Mucosa of rectum (tissue), 2 donors: ENCODE measurements around the gene SPC25.
A peak's percentile ranks its signal among the peaks of the same experiment; 100 is the strongest.

ENCODE experiments used
- H3K27ac ChIP-seq, 2 donors: one replicate each; pipeline ENCODE4 v1.7.0; 2013; ENCODE audit warnings: inconsistent platforms in 2 of 2, low read depth in 2 of 2, low read length in 2 of 2
- H3K27me3 ChIP-seq, 2 donors: one replicate each; pipeline ENCODE4 v1.7.0; 2013; ENCODE audit warnings: low read length in 2 of 2; ENCODE audit not compliant: control insufficient read depth in 2 of 2, insufficient read depth in 2 of 2
- H3K36me3 ChIP-seq, 2 donors: one replicate each; pipeline ENCODE4 v1.7.0; 2013; ENCODE audit warnings: low read length in 2 of 2; ENCODE audit not compliant: control insufficient read depth in 2 of 2, insufficient read depth in 2 of 2
- H3K4me1 ChIP-seq, 2 donors: one replicate each; pipeline ENCODE4 v1.7.0; 2013; ENCODE audit warnings: low read length in 2 of 2, mild to moderate bottlenecking in 1 of 2; ENCODE audit not compliant: control insufficient read depth in 2 of 2, insufficient read depth in 2 of 2
- H3K4me3 ChIP-seq, 2 donors: one replicate each; pipeline ENCODE4 v1.7.0; 2013; ENCODE audit warnings: low read length in 2 of 2
- H3K9ac ChIP-seq, 2 donors: one replicate each; pipeline ENCODE4 v1.7.0; 2013; ENCODE audit warnings: low read length in 2 of 2, low read depth in 1 of 2, mild to moderate bottlenecking in 1 of 2
- H3K9me3 ChIP-seq, 2 donors: one replicate each; pipeline ENCODE4 v1.7.0; 2013; ENCODE audit warnings: low read length in 2 of 2; ENCODE audit not compliant: control insufficient read depth in 2 of 2
- donor health status: healthy.
- donor health status: Normal muscosa, but diverticular disease.

Gene SPC25

DNA sequence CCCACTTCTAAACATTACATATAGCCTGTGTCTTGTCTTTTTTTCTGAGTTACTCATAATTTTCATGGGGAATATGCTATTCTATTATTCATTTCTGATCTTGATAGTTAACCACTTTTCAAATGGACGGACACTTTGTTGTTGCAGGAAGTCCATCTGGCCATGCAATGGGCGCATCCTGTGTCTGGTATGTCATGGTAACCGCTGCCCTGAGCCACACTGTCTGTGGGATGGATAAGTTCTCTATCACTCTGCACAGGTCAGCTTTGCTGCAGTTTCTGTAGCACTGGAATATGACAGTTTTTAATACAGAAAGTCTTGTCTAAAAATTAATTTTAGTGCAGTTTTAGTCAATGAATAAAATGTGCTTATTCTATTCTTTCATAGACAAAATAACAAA lies 14.1 kb upstream of the SPC25 start:
- Histone ChIP-seq H3K27me3 (no peaks in the 10 kb centered on the region), H3K4me1 (no peaks in the 10 kb centered on the region), H3K36me3 (no peaks in the 10 kb centered on the region), H3K27ac (no peak overlapping the region), H3K9me3 (no peaks in the 10 kb centered on the region), H3K4me3 (no peak overlapping the region), H3K9ac (no peak overlapping the region)

DNA sequence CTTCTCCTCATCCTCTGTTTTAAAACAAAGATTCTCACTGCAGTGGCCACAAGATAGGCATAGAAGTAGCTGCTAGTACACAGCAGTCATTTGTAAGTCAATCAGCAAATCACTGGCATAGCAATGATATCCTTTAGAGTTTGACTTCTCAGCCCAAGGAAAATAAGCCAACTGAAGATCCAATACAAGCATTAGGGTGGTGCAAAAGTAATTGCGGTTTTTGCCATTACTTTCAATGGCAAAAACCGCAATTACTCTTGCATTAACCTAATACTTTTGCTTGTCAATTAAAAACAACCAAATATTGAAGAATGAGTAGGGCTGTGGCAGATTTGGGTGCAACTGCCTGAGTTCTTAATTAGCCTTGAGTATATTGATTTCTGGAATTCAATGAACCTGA lies 13.7 kb upstream of the SPC25 start:
- H3K27ac ChIP-seq: no peak overlapping the region

DNA sequence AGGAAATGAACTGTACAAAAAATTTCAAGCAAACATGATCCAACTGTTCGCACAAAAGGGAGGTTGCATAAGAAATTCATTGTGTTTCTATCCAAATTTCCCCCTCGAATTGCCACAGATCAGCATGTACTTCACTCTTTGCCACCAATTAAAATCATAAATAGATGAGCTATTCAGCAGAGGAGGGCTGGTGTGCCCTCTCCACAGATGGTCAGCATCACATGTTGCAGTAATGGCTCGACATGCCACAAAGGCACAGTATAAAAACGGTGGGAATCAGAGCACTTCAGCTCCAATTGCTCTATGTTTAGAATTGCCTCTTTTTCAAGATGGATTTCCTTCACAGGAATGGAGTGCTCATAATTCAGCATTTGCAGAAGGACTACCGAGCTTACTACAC lies 10.8 kb upstream of the SPC25 start, which contains the start of gene G6PC2:
TSS of gene G6PC2 (plus strand) at position 289 of the 400 bp plus-strand sequence. CDS start at position 330, 41 bp downstream.
- no peak within 1 kb of the TSS for H3K27ac ChIP-seq
- H3K36me3 ChIP-seq: no peaks in the 10 kb centered on the region
- H3K4me1 ChIP-seq: no peaks in the 10 kb centered on the region
- H3K9me3 ChIP-seq: no peaks in the 10 kb centered on the region
- H3K27me3 ChIP-seq: no peaks in the 10 kb centered on the region
- no peak within 1 kb of the TSS for H3K4me3 ChIP-seq
- H3K9ac ChIP-seq: no peak within 1 kb of the TSS

More for the DNA sequence above, 13.7 kb upstream of the SPC25 start:
- H3K4me3 ChIP-seq: no peak overlapping the region
- no peaks in the 10 kb centered on the region for H3K27me3 ChIP-seq
- H3K4me1 ChIP-seq: no peaks in the 10 kb centered on the region
- H3K9ac ChIP-seq: no peak overlapping the region
- no peaks in the 10 kb centered on the region for H3K36me3 ChIP-seq
- H3K9me3 ChIP-seq: no peaks in the 10 kb centered on the region

DNA sequence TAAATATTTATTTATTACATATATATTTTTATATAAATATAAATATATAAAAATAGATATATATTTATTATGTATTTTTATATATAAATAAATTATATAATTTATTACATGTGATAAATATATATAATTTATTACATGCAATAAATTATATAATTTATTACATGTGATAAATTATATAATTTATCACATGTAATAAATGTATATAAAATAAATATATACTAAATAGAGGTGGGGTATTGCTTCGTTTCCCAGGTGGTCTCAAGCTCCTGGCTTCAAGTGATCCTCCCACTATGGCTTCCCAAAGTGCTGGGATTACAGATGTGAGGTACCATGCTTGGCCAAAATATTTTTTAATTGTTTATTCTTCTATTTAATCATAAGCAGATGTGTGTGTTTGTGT lies 7.2 kb upstream of the SPC25 start:
- no peaks in the 10 kb centered on the region for H3K4me1 ChIP-seq
- H3K36me3 ChIP-seq: no peaks in the 10 kb centered on the region

DNA sequence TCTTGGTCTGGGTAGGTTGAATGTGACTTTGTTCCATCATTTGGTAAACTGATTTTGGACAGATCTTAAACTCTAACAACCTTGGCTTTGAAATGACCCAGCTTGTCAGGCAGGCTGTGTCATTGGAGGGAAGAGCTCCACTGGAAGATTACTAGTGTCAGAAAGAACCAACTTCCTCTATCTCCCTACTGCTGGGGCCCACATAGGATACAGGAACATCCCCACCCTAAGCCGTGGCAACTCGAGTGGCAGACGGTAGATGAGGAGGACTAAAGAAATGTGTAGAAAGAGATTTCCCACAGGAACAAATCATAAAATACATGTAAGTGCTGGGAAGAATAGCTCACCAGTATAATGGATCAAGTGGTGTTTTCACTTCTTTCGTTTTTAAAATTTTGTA lies 6.6 kb upstream of the SPC25 start:
- Histone ChIP-seq H3K27ac (no peak overlapping the region), H3K27me3 (no peaks in the 10 kb centered on the region), H3K4me1 (no peaks in the 10 kb centered on the region), H3K9me3 (no peaks in the 10 kb centered on the region), H3K4me3 (no peak overlapping the region), H3K9ac (no peak overlapping the region), H3K36me3 (no peaks in the 10 kb centered on the region)

More for the DNA sequence above, 7.2 kb upstream of the SPC25 start:
- H3K9me3 ChIP-seq: no peaks in the 10 kb centered on the region
- no peak overlapping the region for H3K9ac ChIP-seq
- H3K4me3 ChIP-seq: no peak overlapping the region
- H3K27ac ChIP-seq: no peak overlapping the region
- H3K27me3 ChIP-seq: no peaks in the 10 kb centered on the region

DNA sequence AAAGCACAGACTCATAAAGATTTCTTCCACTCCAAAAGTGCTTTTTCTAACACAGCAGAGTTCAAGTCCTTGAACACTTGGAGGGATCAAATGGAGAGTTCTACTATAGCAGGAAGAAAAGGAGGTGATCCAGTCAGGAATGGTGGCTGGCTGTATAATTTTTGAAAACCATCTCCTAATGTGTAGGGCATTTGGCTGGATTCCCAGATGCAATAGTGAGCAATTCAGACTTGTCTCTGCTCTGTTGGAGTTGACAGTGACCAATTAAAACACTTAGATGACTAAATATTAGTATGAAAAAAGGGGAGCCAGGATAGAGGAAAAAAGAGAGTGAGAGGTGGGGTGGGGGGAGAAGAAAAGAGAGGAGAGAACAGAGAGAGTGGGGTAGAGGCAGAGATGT lies 5.5 kb upstream of the SPC25 start:
- no peaks in the 10 kb centered on the region for H3K9me3 ChIP-seq
- H3K27ac ChIP-seq: no peak overlapping the region
- no peak overlapping the region for H3K9ac ChIP-seq

DNA sequence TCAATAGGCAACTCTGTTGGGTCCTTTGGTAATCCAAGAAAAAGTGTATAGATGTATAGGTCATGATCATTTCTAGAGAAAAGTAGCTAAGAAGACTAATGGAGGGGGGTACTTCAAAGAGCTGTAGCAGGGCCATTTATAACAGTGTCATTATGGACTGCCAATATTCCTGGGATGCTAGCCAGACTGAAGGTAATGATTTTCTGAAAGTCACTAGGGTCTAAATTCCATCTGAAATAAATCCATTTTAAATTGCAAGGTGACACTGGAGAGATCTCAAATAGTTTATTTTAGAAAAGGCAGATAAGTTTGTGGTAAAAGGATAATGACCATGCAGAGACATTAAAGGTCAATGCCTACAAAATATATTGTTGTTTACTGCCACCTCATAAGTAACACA lies 4.5 kb upstream of the SPC25 start:
- Histone ChIP-seq H3K27me3 (no peaks in the 10 kb centered on the region), H3K4me3 (no peak overlapping the region), H3K9me3 (no peaks in the 10 kb centered on the region), H3K27ac (no peak overlapping the region), H3K4me1 (peaks cover 2 to 4% of the 10 kb centered on the region in 2 donors), H3K9ac (no peak overlapping the region), H3K36me3 (no peaks in the 10 kb centered on the region)

More for the DNA sequence above, 5.5 kb upstream of the SPC25 start:
- no peaks in the 10 kb centered on the region for H3K36me3 ChIP-seq
- H3K4me3 ChIP-seq: no peak overlapping the region
- H3K27me3 ChIP-seq: no peaks in the 10 kb centered on the region
- no peaks in the 10 kb centered on the region for H3K4me1 ChIP-seq

DNA sequence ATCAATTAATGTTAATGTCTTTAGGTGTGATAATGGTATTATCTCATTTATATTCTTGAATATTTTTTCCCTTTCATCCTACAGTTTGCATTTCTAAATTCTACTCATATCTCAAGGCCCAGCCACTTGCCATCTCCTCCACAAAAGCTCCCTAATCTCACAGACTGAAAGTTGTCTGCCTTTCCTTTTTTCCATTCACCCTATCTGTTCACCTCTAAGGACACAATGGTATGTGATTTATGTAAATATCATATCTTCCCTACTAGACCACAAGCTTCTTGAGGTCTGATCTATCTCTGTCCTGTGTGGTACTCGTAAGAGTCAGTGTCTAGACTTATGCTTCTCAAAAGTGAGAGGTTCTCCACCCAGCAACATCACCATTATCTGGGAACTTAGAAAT lies 3.9 kb upstream of the SPC25 start:
- Histone ChIP-seq H3K4me1 (peaks cover 4 to 8% of the 10 kb centered on the region in 2 donors), H3K4me3 (no peak overlapping the region), H3K9me3 (no peaks in the 10 kb centered on the region), H3K9ac (no peak overlapping the region), H3K27me3 (no peaks in the 10 kb centered on the region), H3K36me3 (no peaks in the 10 kb centered on the region), H3K27ac (no peak overlapping the region)

DNA sequence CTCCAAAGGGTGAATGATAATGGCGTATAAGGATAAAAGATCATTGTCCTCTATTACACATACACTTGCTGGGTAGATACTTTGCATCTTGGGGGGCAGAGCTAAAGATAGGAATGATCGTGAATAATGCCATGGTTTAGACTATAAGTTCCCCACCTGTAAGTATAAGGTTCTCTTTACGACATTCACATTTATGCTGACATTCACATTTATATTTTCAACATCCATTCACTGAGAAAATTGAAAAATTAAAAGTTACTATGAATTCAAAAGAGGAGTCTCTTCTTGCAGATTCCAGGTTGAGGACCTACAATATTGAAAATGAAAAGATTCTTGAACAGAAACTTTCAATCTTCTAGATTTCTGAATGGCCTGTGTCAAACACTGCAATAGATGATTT lies 2.1 kb upstream of the SPC25 start:
- Histone ChIP-seq H3K36me3 (no peaks in the 10 kb centered on the region), H3K27ac (no peak overlapping the region), H3K9ac (no peak overlapping the region), H3K27me3 (no peaks in the 10 kb centered on the region), H3K9me3 (no peaks in the 10 kb centered on the region), H3K4me1 (peaks cover 4 to 8% of the 10 kb centered on the region in 2 donors), H3K4me3 (no peak overlapping the region)

DNA sequence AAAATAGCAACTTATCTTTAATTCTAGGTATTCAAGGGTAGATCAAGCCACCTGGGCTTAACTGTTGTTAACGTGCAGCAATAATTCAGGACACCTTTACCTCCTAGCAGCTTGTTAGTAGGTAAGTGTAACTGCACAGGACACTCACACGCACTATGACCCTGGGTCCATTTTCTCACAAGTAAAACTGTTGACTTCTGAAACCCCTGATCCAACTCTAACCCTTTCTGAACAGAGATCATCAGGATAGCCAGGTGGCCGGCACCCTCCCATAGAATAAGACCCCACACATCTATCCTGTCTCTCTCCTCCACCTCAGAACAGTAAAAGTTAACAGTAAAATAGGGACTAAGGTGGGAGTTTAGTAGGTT lies 610 bp downstream of the SPC25 start:
- peak overlapping the region in 1 of 2 donors; percentile 51 for H3K9ac ChIP-seq

DNA sequence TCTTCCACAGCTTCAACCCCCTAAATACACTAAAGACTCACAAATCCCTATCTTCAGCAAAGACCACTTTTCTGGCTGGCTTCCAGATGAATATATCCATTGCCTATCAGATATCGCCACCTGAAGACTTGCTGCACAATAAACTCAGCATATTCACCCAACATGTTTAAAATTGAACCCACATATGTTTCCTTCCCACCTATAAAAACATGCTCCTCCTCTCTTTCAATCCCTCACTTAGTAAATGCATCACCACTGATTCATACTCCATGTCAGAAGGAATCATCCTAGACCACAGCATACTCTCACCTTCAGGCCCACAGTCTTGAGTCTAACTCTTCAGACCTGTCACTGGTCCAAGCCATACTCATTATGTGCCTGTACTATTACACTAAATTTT lies 5.3 kb downstream of the SPC25 start:
- Histone ChIP-seq H3K27ac (no peak overlapping the region), H3K4me3 (no peak overlapping the region), H3K4me1 (peaks cover 4 to 6% of the 10 kb centered on the region in 2 donors), H3K9me3 (no peaks in the 10 kb centered on the region), H3K9ac (no peak overlapping the region), H3K27me3 (no peaks in the 10 kb centered on the region), H3K36me3 (no peaks in the 10 kb centered on the region)

More for the DNA sequence above, 610 bp downstream of the SPC25 start:
- H3K27me3 ChIP-seq: no peaks in the 10 kb centered on the region
- no peaks in the 10 kb centered on the region for H3K36me3 ChIP-seq
- peak overlapping the region; percentile 73 to 81 for H3K4me3 ChIP-seq
- H3K4me1 ChIP-seq: peaks cover 4 to 8% of the 10 kb centered on the region in 2 donors
- no peaks in the 10 kb centered on the region for H3K9me3 ChIP-seq
- no peak overlapping the region for H3K27ac ChIP-seq
